GM19238 (cell line): ENCODE data around the gene EML6.

ENCODE experiments used
- DNase-seq: peaks from one replicate; pipeline ENCODE4 v3.0.0; 2011; ENCODE audit warnings: low spot score; ENCODE audit not compliant: insufficient read length

Gene EML6

DNA sequence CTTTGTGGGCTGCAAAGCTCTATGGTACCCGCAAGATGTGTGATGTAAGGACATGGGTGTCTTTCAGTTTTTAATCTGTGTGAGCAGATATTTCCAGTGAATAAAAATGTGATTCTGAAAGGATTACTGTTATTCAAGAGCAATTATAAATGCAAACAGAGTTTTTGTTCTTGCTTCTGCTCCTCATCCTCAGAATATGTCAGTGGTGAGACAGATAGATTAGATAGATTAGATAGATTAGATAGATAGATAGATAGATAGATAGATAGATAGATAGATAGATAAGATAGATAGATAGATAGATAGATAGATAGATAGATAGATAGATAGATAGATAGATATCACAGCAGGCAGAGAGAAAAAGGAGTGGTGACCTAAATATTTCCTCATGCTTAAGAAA, 184.2 kb downstream of the EML6 start:
- no peak for DNase-seq

DNA sequence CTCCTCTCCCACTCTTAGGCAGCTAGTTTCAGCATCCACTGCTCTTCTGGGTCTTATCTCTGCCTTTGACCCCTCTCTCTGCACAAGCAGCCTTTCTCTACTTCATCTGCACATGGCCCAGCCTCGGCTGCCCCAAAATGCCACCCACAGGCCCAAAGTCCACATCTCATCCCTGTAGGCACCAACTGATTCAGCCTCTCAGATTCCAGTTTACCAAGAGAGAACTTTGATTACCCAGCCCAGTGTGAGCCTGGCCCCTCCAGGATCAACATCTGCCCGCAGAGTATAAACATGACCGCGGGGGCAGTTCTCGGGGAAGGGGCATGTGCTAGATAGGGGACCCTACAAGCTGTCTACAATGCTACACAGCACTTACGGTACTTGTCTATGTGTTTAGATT, 185.1 kb downstream of the EML6 start:
- no peak for DNase-seq

GRCh38 chr2:54909001-54909400, 185.5 kb downstream of the EML6 start:
- DNase-seq: no peak

DNA sequence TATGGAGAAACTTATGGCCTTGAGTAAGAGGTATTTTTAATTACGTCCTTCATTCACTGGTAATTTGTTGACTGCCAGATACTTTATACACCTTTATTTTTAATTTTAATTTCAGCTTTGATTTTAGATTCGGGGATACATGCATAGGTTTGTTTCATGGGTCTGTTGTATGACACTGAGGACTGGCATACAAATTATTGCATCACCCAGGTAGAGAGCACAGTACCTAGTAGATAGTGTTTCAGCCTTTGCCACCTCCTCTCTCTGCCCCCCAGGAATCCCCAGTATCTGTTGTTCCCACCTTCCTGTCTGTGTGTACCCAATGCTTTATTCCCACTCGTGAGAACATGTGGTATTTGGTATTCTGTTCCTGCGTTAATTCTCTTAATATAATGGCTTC, 188.8 kb downstream of the EML6 start:
- DNase-seq: no peak

DNA sequence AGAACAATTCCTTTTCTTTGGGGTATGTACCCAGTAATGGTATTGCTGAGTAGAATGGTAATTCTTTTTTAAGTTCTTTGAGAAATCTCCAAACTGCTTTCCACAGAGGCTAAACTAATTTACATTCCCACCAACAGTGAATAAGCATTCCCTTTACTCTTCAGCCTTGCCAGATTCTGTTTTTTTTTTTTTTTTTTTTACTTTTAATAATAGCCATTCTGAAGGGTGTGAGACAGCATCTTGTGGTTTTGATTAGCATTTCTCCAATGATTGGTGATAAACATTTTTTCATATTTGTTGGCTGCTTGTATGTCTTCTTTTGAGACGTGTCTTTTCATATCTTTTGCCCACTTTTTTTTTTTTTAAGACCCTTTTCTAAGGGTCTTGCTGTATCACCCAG, 189.4 kb downstream of the EML6 start:
- DNase-seq: no peak

GRCh38 chr2:54914637-54915036, 191.2 kb downstream of the EML6 start:
- no peak for DNase-seq

- no peak for DNase-seq
These were observed 191.6 kb downstream of the EML6 start for GRCh38 chr2:54915101-54915500.

DNA sequence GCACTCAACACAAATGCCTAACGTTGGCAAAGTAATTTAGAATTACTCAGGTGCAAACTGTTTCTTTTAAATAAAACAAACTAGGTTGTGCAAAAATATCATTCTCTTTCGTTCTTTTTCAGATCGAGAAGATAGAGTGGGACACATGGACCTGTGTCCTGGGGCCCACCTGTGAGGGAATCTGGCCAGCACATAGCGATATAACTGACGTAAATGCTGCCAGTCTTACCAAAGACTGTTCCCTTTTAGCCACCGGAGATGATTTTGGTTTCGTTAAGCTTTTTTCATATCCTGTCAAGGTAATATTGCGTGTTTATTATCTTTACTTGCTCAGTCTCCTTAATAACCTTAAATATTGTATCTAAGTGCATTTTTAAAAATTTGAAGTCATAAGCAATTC, 193.2 kb downstream of the EML6 start:
- no peak for DNase-seq

GRCh38 chr2:54918647-54919280, 195.3 kb downstream of the EML6 start:
- DNase-seq: no peak

GRCh38 chr2:54920660-54921059, 197.2 kb downstream of the EML6 start:
- DNase-seq: no peak

- DNase-seq: no peak
These were observed 200.7 kb downstream of the EML6 start for GRCh38 chr2:54924121-54924520.

DNA sequence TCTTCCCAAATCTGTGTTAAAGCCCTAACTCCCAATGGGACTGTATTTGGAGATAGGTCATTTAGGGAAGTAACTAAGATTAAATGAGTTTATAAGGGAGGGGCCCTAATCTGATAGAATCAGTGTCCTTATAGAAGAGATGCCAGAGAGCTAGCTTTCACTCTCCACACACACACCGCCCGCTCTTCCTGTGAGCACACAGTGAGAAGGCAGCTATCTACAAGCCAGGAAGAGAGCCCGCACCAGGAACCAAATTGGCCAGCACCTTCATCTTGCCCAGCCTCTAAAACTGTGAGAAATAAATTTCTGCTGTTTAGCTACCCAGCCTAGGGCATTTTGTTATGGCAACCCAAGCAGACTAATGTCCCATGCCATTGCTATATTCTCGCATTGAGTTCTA, 201.6 kb downstream of the EML6 start:
- no peak for DNase-seq

DNA sequence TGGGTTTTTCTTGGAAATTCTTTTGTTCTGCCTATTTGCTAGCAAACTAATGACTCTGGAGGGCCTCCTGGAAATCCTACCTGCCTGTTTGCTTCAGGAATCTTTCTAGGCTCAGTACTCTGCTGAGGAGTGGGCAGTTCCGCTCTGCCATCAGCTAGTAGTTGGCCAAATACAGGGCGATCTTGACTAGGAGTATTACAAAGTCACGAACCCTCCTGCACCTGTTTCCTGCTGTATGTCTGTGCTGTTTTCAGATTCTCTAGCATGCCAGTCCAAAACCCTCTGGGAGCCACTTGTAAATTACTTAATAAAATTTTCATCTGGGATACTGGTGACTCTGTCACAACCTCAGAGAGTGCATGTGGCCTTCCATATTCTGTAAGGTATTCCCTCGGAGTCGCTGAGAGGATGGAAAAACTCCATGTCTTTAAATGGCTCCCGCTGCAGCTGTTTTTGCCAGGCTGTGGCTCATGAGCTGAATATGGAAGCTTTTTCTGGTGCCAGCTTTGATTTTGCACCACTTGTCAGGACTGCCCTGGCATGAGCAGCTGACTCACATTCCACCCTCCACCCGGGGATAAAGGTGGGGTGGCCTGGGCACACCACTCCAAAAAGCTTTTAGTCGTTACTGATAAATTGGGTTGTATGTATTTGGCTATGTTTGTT, 203.8 kb downstream of the EML6 start:
- DNase-seq: no peak

GRCh38 chr2:54927751-54928615, 204.5 kb downstream of the EML6 start:
- DNase-seq: no peak

GRCh38 chr2:54928719-54929118, 205.3 kb downstream of the EML6 start:
- no peak for DNase-seq

DNA sequence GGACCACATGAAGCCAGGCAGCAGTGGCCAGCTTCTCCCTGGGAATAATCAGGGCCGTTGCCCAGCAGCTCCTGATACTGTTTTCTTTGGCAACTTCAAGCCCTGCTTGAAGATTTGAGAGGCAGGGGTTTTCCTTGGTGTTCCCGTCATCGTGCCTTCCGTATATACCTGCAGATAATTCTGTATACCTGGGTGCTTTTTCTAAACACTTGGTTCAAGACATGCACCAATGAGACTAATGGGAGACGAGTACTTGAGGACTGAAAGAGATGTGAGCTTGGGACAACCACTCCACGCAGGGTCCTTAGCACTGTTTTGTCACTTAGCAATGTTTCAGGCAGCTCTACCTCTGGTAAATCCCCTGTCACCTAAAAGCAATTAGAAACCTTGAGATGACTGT, 208.0 kb downstream of the EML6 start:
- DNase-seq: no peak

DNA sequence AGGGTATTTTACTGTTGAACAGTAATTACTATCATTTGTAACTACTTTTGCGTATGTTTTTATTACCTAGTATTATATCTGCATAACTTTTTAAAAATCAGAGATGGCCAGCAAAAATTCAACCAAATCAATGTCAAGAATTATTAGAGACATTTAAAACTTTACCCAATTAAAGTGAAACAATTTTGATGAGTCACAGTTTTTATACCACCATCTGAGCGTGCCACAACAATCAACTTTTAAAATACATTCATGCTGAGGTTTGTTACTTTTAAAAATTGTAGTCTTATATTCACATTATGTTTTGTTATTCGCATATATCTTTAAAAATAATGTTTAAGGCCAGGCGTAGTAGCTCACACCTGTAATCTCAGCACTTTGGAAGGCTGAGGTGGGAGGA, 211.9 kb downstream of the EML6 start:
- no peak for DNase-seq

- DNase-seq: no peak
These were observed 213.3 kb downstream of the EML6 start for GRCh38 chr2:54936766-54937165.

GRCh38 chr2:54939446-54940118, 216.1 kb downstream of the EML6 start:
- no peak for DNase-seq

DNA sequence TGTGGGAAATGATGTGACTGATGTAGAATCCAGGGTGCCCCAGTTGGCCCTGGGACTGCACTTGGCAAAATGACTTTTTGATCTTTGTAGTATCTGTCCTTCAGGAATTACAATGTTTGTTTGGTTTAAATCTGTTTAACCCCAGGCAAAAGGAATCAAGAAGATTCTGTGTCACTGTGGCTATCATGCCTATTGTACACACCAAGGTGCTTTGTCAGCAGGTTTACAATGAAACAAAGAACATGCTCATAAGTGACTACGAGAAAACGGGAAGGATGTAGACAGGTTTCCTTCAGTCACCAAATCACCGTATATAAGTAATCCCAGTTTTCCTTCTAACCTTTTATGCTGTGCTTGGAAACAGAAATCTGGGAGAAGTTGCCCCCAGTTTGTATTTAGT, 217.3 kb downstream of the EML6 start:
- no peak for DNase-seq

DNA sequence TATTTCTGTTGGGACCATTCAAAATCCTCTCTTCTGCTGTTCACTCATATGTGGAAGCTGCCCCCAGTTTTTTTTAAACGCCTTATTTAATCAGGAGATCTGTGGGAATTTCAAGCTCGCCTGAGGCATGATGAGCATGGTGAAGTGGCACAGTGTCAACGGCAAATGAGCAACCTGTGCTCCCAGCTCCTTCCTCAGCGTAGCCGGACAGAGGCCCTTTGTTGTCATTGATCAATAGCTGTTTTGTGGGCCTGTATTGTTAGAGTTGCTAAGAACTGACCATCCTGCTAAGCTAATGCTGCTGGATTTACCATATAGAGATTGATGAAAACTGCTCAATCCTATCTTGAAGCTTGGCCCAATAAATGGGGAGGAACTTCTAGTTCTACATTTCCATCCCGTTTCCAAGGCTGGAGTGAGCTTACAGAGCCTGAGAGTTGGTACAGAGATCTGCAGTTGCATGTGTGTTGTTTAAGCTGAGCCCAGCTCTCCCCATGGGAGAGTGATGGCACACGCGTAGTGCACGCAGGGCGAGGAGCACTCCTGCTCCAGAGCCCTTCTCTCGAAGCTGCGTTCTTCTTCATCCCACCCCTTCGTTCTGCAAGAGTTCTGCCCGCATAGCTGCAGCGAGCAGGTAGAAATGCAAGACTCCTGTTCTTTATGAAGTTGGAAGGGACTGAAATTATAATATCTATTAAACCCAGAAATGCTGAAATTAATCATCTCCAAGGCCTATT, 218.0 kb downstream of the EML6 start:
- no peak for DNase-seq
